ENCODE results near the gene LMO1.

DNA sequence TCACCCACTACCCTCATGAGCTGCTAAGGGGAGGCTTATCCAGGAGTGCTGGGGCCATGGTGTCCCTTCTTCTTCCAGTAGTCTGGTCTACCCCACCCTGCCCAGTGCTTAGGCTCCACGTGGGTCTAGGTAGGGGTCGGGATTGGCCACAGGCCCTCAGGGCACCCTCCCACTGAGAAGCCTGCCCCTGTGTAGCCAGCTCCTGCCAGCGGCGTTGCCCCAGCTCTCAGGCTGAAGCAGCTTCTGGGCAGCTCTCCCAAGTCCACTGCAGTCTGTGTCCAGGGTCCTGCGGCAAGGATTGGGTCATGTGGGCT is 70.8 kb downstream of the LMO1 start:
- TF ChIP-seq, protein P1, sequence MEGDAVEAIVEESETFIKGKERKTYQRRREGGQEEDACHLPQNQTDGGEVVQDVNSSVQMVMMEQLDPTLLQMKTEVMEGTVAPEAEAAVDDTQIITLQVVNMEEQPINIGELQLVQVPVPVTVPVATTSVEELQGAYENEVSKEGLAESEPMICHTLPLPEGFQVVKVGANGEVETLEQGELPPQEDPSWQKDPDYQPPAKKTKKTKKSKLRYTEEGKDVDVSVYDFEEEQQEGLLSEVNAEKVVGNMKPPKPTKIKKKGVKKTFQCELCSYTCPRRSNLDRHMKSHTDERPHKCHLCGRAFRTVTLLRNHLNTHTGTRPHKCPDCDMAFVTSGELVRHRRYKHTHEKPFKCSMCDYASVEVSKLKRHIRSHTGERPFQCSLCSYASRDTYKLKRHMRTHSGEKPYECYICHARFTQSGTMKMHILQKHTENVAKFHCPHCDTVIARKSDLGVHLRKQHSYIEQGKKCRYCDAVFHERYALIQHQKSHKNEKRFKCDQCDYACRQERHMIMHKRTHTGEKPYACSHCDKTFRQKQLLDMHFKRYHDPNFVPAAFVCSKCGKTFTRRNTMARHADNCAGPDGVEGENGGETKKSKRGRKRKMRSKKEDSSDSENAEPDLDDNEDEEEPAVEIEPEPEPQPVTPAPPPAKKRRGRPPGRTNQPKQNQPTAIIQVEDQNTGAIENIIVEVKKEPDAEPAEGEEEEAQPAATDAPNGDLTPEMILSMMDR (IDR thresholded peaks at IDR 0.05), result no peak
- TF ChIP-seq POLR2A (IDR thresholded peaks at IDR 0.05), result no peak

All from right lobe of liver (tissue), 4 donors.